Measurements from ENCODE around the gene FOXP1.

DNA sequence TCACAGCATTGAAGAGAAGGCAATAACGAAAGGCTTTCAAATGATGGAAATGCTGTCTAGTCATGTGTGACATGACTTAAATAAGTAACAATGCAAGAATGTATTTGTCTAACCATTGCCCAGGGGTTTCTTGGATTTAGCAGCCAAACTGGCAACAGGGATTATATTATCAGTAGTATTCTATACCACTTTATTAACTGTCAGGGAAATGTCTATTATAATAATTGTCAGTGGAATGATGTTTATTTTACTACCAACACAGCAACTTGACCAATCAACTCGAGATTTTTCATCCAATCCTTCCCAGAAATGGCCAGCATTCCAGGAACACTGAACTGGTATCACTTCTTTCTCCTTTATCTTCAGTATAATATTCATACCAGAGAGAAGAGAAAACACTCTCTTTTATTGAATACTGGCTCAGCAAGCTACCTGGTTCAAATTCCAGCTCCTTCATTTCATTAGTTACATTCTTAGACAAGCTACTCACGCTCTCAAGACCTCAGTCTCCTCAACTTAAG is 66.2 kb downstream of the FOXP1 start:
- TF ChIP-seq POLR2AphosphoS5 (IDR thresholded peaks at IDR 0.05; ENCODE audit: insufficient read depth in 1 of 2, low read depth in 1 of 2) (no peak), POLR2A (IDR thresholded peaks at IDR 0.05) (no peak)
